NT2/D1 (cell line): ENCODE measurements around the gene ZNF516.

Experiments
- DNase-seq: peaks from one replicate; pipeline ENCODE4 v3.0.0-alpha.2; 2011; ENCODE audit warnings: low read depth, low spot score
- H3K27me3 ChIP-seq: 2 replicates; pipeline ENCODE4 v1.6.0; 2011; ENCODE audit warnings: mild to moderate bottlenecking; ENCODE audit not compliant: insufficient read length, insufficient read depth
- H3K36me3 ChIP-seq: 2 replicates; pipeline ENCODE4 v1.6.1; 2011; ENCODE audit warnings: mild to moderate bottlenecking, low read length, mixed read lengths; ENCODE audit not compliant: insufficient read depth, insufficient read length
- H3K4me1 ChIP-seq: 2 replicates; pipeline ENCODE4 v1.5.1; 2011; ENCODE audit not compliant: insufficient read depth, insufficient read length
- H3K4me3 ChIP-seq: 2 replicates; pipeline ENCODE4 v1.5.1; 2011; ENCODE audit warnings: low read depth; ENCODE audit not compliant: insufficient read length
- H3K9ac ChIP-seq: 2 replicates; pipeline ENCODE4 v1.6.0; 2011; ENCODE audit warnings: low read depth; ENCODE audit not compliant: insufficient read length
- H3K9me3 ChIP-seq: 2 replicates; pipeline ENCODE4 v1.5.1; 2011; ENCODE audit warnings: mild to moderate bottlenecking, low read length; ENCODE audit not compliant: insufficient read depth
- SUZ12 ChIP-seq: IDR thresholded peaks from 2 replicates; pipeline ENCODE4 v1.6.1; 2011; ENCODE audit not compliant: insufficient read length, insufficient read depth; ENCODE audit errors: extremely low read depth
- YY1 ChIP-seq: IDR thresholded peaks from 2 replicates; pipeline ENCODE4 v1.6.1; 2011; ENCODE audit not compliant: insufficient read length, insufficient read depth
- ZNF274 ChIP-seq: IDR thresholded peaks from 2 replicates; pipeline ENCODE4 v1.6.1; 2011; ENCODE audit warnings: mild to moderate bottlenecking, low read depth, low read length

The ZNF516 gene

GRCh38 chr18:76365561-76365960 is 129.5 kb downstream of the ZNF516 start:
- Histone ChIP-seq H3K9ac (no peak overlapping the region), H3K27me3 (no peaks in the 10 kb centered on the region), H3K4me3 (no peak overlapping the region), H3K4me1 (peaks cover 3% of the 10 kb centered on the region), H3K9me3 (no peaks in the 10 kb centered on the region), H3K36me3 (peaks cover 15% of the 10 kb centered on the region)
- TF ChIP-seq SUZ12 = no peak
- TF ChIP-seq YY1 = no peak
- TF ChIP-seq ZNF274 = no peak
- no peak for DNase-seq

- no peak overlapping the region for H3K9ac ChIP-seq
- peaks cover 6% of the 10 kb centered on the region for H3K36me3 ChIP-seq
- no peak for TF ChIP-seq SUZ12
- no peak for TF ChIP-seq ZNF274
- TF ChIP-seq YY1 = no peak
Observed at GRCh38 chr18:76364282-76365259, 130.5 kb downstream of the ZNF516 start.

GRCh38 chr18:76363436-76364120 is 131.5 kb downstream of the ZNF516 start:
- Histone ChIP-seq H3K27me3 (no peaks in the 10 kb centered on the region), H3K9me3 (no peaks in the 10 kb centered on the region), H3K4me1 (peaks cover 3% of the 10 kb centered on the region), H3K4me3 (no peak overlapping the region), H3K9ac (no peak overlapping the region), H3K36me3 (peaks cover 8% of the 10 kb centered on the region)
- no peak for DNase-seq
- TF ChIP-seq ZNF274 (no peak), YY1 (no peak), SUZ12 (no peak)

More at GRCh38 chr18:76364282-76365259, 130.5 kb downstream of the ZNF516 start:
- no peak for DNase-seq
- no peaks in the 10 kb centered on the region for H3K27me3 ChIP-seq
- peaks cover 3% of the 10 kb centered on the region for H3K4me1 ChIP-seq
- H3K9me3 ChIP-seq = no peaks in the 10 kb centered on the region
- no peak overlapping the region for H3K4me3 ChIP-seq

GRCh38 chr18:76362676-76363075 is 132.4 kb downstream of the ZNF516 start:
- Histone ChIP-seq H3K9me3 (no peaks in the 10 kb centered on the region), H3K9ac (no peak overlapping the region), H3K27me3 (no peaks in the 10 kb centered on the region), H3K36me3 (peaks cover 12% of the 10 kb centered on the region), H3K4me1 (peaks cover 3% of the 10 kb centered on the region), H3K4me3 (no peak overlapping the region)
- no peak for DNase-seq
- TF ChIP-seq ZNF274 = no peak
- no peak for TF ChIP-seq YY1
- no peak for TF ChIP-seq SUZ12

- Histone ChIP-seq H3K27me3 (no peaks in the 10 kb centered on the region), H3K4me3 (no peak overlapping the region), H3K9ac (no peak overlapping the region), H3K4me1 (peaks cover 3% of the 10 kb centered on the region), H3K36me3 (peaks cover 16% of the 10 kb centered on the region), H3K9me3 (no peaks in the 10 kb centered on the region)
- DNase-seq = no peak
- no peak for TF ChIP-seq SUZ12
- no peak for TF ChIP-seq YY1
- no peak for TF ChIP-seq ZNF274
Observed at GRCh38 chr18:76361219-76361618, 133.8 kb downstream of the ZNF516 start.

GRCh38 chr18:76359909-76360308 is 135.1 kb downstream of the ZNF516 start:
- TF ChIP-seq YY1 = no peak
- TF ChIP-seq SUZ12 = no peak
- DNase-seq = no peak

GRCh38 chr18:76358774-76359173 is 136.3 kb downstream of the ZNF516 start:
- Histone ChIP-seq H3K4me1 (peaks cover 3% of the 10 kb centered on the region), H3K36me3 (peaks cover 16% of the 10 kb centered on the region), H3K9ac (no peak overlapping the region), H3K4me3 (no peak overlapping the region), H3K27me3 (no peaks in the 10 kb centered on the region), H3K9me3 (0 out of 2 replicates have a peak, but pooled peaks cover 1% of the 10 kb centered on the region)
- no peak for TF ChIP-seq YY1
- no peak for TF ChIP-seq ZNF274
- no peak for TF ChIP-seq SUZ12
- no peak for DNase-seq

More at GRCh38 chr18:76359909-76360308, 135.1 kb downstream of the ZNF516 start:
- Histone ChIP-seq H3K9ac (no peak overlapping the region), H3K4me1 (peaks cover 3% of the 10 kb centered on the region), H3K36me3 (peaks cover 16% of the 10 kb centered on the region), H3K4me3 (no peak overlapping the region), H3K27me3 (no peaks in the 10 kb centered on the region), H3K9me3 (no peaks in the 10 kb centered on the region)
